Keratinocyte (primary cell): ENCODE results near the gene TARBP1.

Source experiments
- EZH2 ChIP-seq: IDR thresholded peaks from one replicate; pipeline ENCODE4 v1.6.1; 2012; ENCODE audit warnings: inconsistent platforms, mild to moderate bottlenecking, low read length, moderate library complexity
- TF ChIP-seq, protein P1 (sequence below), 3 experiments: IDR thresholded peaks in 1 of 3; conservative IDR thresholded peaks in 1 of 3; optimal IDR thresholded peaks in 1 of 3; 2 replicates in 2 of 3; 3 replicates in 1 of 3; pipeline versions ENCODE3 to v1.5.1; 2011; ENCODE audit warnings: low read length in 3 of 3, mild to moderate bottlenecking in 3 of 3, moderate library complexity in 2 of 3, control low read depth in 1 of 3, inconsistent platforms in 1 of 3; ENCODE audit not compliant: insufficient read depth in 2 of 3; ENCODE audit errors: extremely low read depth in 1 of 3

DNA sequence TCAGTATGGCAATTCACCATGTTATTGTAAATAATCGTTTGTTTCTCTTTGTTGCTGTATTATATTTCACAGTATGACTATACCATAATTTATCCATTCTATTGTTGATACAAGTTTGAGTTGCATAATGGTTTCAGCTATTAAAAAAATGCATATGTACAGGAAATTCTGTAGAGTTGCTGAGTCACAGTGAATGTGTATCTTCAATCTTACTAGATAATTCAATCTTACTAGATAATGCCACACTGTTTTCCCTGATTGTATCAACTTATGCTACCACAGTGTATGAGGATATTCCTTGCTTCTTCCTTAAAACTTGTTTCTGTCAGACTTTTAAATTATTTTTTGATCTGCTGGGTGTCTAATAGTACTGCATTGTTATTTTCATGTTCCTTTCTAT lies 109.2 kb downstream of the TARBP1 start:
- TF ChIP-seq, protein P1, sequence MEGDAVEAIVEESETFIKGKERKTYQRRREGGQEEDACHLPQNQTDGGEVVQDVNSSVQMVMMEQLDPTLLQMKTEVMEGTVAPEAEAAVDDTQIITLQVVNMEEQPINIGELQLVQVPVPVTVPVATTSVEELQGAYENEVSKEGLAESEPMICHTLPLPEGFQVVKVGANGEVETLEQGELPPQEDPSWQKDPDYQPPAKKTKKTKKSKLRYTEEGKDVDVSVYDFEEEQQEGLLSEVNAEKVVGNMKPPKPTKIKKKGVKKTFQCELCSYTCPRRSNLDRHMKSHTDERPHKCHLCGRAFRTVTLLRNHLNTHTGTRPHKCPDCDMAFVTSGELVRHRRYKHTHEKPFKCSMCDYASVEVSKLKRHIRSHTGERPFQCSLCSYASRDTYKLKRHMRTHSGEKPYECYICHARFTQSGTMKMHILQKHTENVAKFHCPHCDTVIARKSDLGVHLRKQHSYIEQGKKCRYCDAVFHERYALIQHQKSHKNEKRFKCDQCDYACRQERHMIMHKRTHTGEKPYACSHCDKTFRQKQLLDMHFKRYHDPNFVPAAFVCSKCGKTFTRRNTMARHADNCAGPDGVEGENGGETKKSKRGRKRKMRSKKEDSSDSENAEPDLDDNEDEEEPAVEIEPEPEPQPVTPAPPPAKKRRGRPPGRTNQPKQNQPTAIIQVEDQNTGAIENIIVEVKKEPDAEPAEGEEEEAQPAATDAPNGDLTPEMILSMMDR (optimal IDR thresholded peaks at IDR 0.05 in 1 of 3, IDR thresholded peaks at IDR 0.05 in 1 of 3, conservative IDR thresholded peaks at IDR 0.05 in 1 of 3; ENCODE audit: extremely low read depth in 1 of 3, insufficient read depth in 2 of 3, low read length in 3 of 3) = no peak
- no peak for TF ChIP-seq EZH2
